ENCODE results near the gene TTC27. TPM values are rescaled to one million over a fixed set of nuclear protein-coding genes. Genes with fewer than 3 reads are reported as not detected.

Gene TTC27
- total and polyA plus RNA-seq, 9 donors: 9.9 to 21.2 (median 15.3) TPM

DNA sequence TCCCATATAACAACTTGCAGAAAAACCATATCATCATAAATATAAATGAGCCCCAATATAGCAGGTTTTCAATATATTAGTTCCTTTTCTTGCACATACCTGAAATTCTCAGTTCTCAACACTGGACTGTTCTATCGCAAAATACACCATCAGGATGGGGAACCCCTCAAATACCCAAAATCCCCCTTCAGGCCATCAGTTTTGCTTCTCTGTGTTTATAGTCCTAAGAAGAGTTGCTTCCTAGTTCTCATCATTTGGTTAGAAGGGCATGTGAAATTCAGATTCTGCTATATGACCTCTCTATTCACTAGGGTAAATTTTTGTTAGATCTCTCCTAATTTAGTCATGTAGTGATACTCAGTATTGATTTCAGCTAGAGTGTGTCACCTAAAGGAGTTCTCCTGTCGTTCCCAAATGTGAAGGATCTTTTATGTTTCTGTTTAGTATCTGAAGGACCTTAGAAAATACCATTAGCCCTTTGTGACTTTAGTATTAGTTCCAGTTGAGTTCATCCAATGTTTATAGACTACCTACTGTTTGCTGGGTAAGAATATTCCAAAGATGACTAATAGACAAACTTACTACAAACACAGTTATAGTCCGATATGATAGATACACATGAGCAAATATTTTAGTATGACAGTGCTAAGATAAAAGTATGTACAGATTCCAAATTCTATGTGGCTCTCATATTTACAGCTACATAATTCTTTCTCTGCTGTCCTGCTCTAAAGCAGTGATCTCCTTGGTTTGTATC lies 115.8 kb downstream of the TTC27 start:
- peaks cover 2% of the 10 kb centered on the region for H3K4me1 ChIP-seq (ENCODE audit: insufficient read depth)
- intact Hi-C loops (cut with DNase I): no loop called here
- DNase-seq: no peak
- H3K4me3 ChIP-seq: no peak overlapping the region
- H3K36me3 ChIP-seq: no peaks in the 10 kb centered on the region
- TF ChIP-seq, protein P1, sequence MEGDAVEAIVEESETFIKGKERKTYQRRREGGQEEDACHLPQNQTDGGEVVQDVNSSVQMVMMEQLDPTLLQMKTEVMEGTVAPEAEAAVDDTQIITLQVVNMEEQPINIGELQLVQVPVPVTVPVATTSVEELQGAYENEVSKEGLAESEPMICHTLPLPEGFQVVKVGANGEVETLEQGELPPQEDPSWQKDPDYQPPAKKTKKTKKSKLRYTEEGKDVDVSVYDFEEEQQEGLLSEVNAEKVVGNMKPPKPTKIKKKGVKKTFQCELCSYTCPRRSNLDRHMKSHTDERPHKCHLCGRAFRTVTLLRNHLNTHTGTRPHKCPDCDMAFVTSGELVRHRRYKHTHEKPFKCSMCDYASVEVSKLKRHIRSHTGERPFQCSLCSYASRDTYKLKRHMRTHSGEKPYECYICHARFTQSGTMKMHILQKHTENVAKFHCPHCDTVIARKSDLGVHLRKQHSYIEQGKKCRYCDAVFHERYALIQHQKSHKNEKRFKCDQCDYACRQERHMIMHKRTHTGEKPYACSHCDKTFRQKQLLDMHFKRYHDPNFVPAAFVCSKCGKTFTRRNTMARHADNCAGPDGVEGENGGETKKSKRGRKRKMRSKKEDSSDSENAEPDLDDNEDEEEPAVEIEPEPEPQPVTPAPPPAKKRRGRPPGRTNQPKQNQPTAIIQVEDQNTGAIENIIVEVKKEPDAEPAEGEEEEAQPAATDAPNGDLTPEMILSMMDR (IDR thresholded peaks at IDR 0.05): no peak
- no peak for TF ChIP-seq EP300 (IDR thresholded peaks at IDR 0.05)
- no peak for TF ChIP-seq POLR2A (IDR thresholded peaks at IDR 0.05)
- no peaks in the 10 kb centered on the region for H3K9me3 ChIP-seq
- H3K27me3 ChIP-seq: no peaks in the 10 kb centered on the region
- no peak overlapping the region for H3K27ac ChIP-seq
- WGBS, 3 donors: 82 to 91% (median 91%) methylated on average over 3 of the region's 3 CpGs

DNA sequence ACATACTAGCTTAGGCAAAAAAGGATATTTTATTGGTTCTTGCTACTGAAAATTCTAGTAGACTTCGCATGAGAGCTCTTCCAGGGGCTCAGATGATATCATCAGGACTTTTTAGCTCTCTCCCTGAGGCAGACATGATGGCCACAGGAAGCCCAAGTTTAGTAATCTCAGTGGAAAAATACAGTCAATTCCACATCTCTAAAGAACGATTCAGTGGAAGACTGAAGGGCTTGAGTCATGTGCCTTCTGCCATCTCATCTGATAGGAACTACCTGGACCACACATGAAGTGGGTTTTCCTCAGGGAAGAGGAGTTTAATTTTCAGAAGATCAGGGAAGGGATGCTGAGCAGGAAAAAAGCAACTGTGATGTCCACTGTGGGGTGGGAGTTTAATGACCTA lies 117.3 kb downstream of the TTC27 start:
- 76 to 97% (median 81%) methylated on average over 2 of the region's 2 CpGs for WGBS, 3 donors
- H3K4me3 ChIP-seq: no peak overlapping the region
- no peaks in the 10 kb centered on the region for H3K27me3 ChIP-seq
- no peak for DNase-seq
- H3K4me1 ChIP-seq (ENCODE audit: insufficient read depth): peaks cover 2% of the 10 kb centered on the region
- H3K36me3 ChIP-seq: no peaks in the 10 kb centered on the region
- H3K27ac ChIP-seq: no peak overlapping the region
- TF ChIP-seq POLR2A (IDR thresholded peaks at IDR 0.05): no peak
- TF ChIP-seq, protein P1 (IDR thresholded peaks at IDR 0.05): no peak
- no peak for TF ChIP-seq EP300 (IDR thresholded peaks at IDR 0.05)
- H3K9me3 ChIP-seq: no peaks in the 10 kb centered on the region
- intact Hi-C loops (cut with DNase I): no loop called here

DNA sequence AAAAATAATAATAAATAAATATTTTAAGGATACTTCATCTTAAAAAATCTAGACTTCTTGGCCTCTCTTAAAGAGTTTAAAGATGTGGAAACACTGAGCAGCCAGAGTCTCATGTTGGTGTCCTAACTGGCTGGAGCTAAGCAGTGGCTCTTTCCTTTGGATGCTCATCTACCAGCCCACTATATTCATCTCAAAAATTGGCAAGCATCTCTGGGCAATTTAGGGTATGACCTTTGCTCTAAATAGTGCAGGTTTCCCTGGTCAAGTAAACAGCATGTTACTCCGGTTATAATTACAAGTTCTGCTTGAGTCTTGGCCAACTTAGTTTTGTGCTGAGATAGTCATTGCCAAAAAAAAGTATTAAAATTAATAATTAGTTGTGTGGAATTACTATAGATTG lies 117.8 kb downstream of the TTC27 start:
- intact Hi-C loops (cut with DNase I): no loop called here
- no peak for TF ChIP-seq EP300 (IDR thresholded peaks at IDR 0.05)
- TF ChIP-seq, protein P1 (IDR thresholded peaks at IDR 0.05): no peak
- TF ChIP-seq POLR2A (IDR thresholded peaks at IDR 0.05): no peak
- DNase-seq: no peak
- no peak overlapping the region for H3K4me3 ChIP-seq
- no peaks in the 10 kb centered on the region for H3K9me3 ChIP-seq
- H3K36me3 ChIP-seq: no peaks in the 10 kb centered on the region
- H3K27ac ChIP-seq: no peak overlapping the region
- H3K4me1 ChIP-seq (ENCODE audit: insufficient read depth): peaks cover 2% of the 10 kb centered on the region
- 49 to 79% (median 51%) methylated on average over 1 of the region's 1 CpG for WGBS, 3 donors
- no peaks in the 10 kb centered on the region for H3K27me3 ChIP-seq

DNA sequence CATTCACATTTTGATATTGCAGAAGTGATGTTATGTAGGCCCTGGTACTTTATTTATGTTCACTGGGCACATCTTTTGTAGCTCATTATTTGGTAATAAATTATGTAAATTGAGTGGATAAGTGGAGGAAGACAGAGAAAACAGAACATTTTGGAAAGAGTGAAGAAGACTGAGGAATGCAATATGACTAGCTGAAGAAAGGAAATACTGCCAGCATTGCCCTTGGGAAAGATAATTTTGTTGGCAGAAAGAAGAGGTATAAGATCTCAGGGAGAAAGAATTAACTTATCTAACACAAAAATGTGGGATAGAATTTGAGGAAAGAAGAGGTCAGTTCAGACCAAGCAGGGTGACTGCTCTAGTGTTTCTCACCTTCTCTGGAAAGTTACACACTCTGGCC lies 118.8 kb downstream of the TTC27 start:
- Histone ChIP-seq H3K4me1 (ENCODE audit: insufficient read depth) (peaks cover 2% of the 10 kb centered on the region), H3K27me3 (no peaks in the 10 kb centered on the region), H3K27ac (no peak overlapping the region), H3K4me3 (no peak overlapping the region), H3K36me3 (no peaks in the 10 kb centered on the region), H3K9me3 (no peaks in the 10 kb centered on the region)
- intact Hi-C loops (cut with DNase I): no loop called here
- TF ChIP-seq POLR2A (IDR thresholded peaks at IDR 0.05) (no peak), EP300 (IDR thresholded peaks at IDR 0.05) (no peak)
- TF ChIP-seq, protein P1 (IDR thresholded peaks at IDR 0.05): no peak
- no peak for DNase-seq

Data from ovary (tissue), 9 donors.